Measurements from ENCODE around the gene BRIP1.

- TF ChIP-seq TAF1 (IDR thresholded peaks at IDR 0.05; ENCODE audit: low read depth) (no peak), FOXM1 (IDR thresholded peaks at IDR 0.05; ENCODE audit: borderline replicate concordance, low read depth) (no peak), CEBPB (IDR thresholded peaks at IDR 0.05) (no peak), RAD21 (IDR thresholded peaks at IDR 0.05; ENCODE audit: low read depth) (no peak), EP300 (IDR thresholded peaks at IDR 0.05; ENCODE audit: borderline replicate concordance) (no peak), CREB1 (IDR thresholded peaks at IDR 0.05; ENCODE audit: low read depth) (no peak)
- TF ChIP-seq, protein P1, sequence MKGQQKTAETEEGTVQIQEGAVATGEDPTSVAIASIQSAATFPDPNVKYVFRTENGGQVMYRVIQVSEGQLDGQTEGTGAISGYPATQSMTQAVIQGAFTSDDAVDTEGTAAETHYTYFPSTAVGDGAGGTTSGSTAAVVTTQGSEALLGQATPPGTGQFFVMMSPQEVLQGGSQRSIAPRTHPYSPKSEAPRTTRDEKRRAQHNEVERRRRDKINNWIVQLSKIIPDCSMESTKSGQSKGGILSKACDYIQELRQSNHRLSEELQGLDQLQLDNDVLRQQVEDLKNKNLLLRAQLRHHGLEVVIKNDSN (IDR thresholded peaks at IDR 0.05) = no peak
These were observed 135.0 kb downstream of the BRIP1 start for GRCh38 chr17:61728297-61728836.
